Measurements from ENCODE around the gene RCN1. TPM values are rescaled to one million over a fixed set of nuclear protein-coding genes. Genes with fewer than 3 reads are reported as not detected.

The RCN1 gene
- total and polyA plus RNA-seq, 2 donors (not counting 3 experiments of a cell fraction or from before 2014, with no cell fraction given): 174 to 285 TPM

- Histone ChIP-seq H3K9ac (replicated peaks; ENCODE audit: extremely low read depth, insufficient read depth, low read length) (no peak overlapping the region), H3K79me2 (ENCODE audit: control insufficient read depth, insufficient read depth, low read length) (no peaks in the 10 kb centered on the region), H3K4me1 (ENCODE audit: control insufficient read depth, extremely low read depth, insufficient read depth, low read length) (no peaks in the 10 kb centered on the region), H3K27me3 (ENCODE audit: control insufficient read depth in 2 of 2, insufficient read depth in 2 of 2, low read length in 2 of 2) (peaks cover 29 to 32% of the 10 kb centered on the region in 2 experiments), H3K36me3 (ENCODE audit: control insufficient read depth in 2 of 2, extremely low read depth in 1 of 2, insufficient read depth in 2 of 2, low read length in 2 of 2) (no peaks in the 10 kb centered on the region), H2AFZ (ENCODE audit: low read depth, low read length) (no peak overlapping the region), H3K9me3 (replicated peaks; ENCODE audit: control insufficient read depth, insufficient read depth, low read length) (no peaks in the 10 kb centered on the region), H4K20me1 (replicated peaks; ENCODE audit: control insufficient read depth, extremely low read depth, insufficient read depth, low read length) (no peaks in the 10 kb centered on the region), H3K9me1 (replicated peaks; ENCODE audit: control insufficient read depth, extremely low read depth, insufficient read depth, low read length) (peaks cover 2% of the 10 kb centered on the region), H3K4me2 (ENCODE audit: insufficient read depth, low read length) (no peak overlapping the region), H3K4me3 (replicated peaks in 1 of 3; ENCODE audit: insufficient read depth in 1 of 3, low read depth in 1 of 3, low read length in 3 of 3) (no peak overlapping the region), H3K27ac (ENCODE audit: insufficient read depth, low read depth, low read length) (no peak overlapping the region)
- ChIA-PET POLR2A (no interaction called here), CTCF (interaction anchor here (1.2 to 3.0 kb wide), 6 partner anchors 9 to 94 kb away, joined by 3 to 14 read pairs (median 6); no protein-coding TSS in a partner anchor)
- intact Hi-C loops (cut with micrococcal nuclease) (no loop called here), dilution Hi-C loops (cut with MboI; ENCODE audit: extremely low pct_ligation_motif_present, low sequenced_read_pairs) (no loop called here)
- DNase-seq (ENCODE audit: low read depth, low spot score): no peak
- BruUV-seq (replicated peaks): no TSS peak
- TF ChIP-seq, protein P1, sequence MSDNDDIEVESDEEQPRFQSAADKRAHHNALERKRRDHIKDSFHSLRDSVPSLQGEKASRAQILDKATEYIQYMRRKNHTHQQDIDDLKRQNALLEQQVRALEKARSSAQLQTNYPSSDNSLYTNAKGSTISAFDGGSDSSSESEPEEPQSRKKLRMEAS (IDR thresholded peaks at IDR 0.05; ENCODE audit: insufficient read depth, insufficient read length): no peak
- TF ChIP-seq FOS (IDR thresholded peaks at IDR 0.05; ENCODE audit: borderline replicate concordance, insufficient read depth, low read length) (no peak), GATA2 (IDR thresholded peaks at IDR 0.05; ENCODE audit: insufficient read depth, insufficient read length, low read depth, low read length) (no peak), POLR2A (IDR thresholded peaks at IDR 0.05; ENCODE audit: low read depth, low read length) (no peak), POLR2AphosphoS5 (IDR thresholded peaks at IDR 0.05; ENCODE audit: insufficient read depth, low read depth, low read length) (no peak), EZH2 (IDR thresholded peaks at IDR 0.05; ENCODE audit: borderline replicate concordance, low read depth, low read length, severe bottlenecking) (no peak), MYC (IDR thresholded peaks at IDR 0.05; ENCODE audit: low read depth, low read length) (no peak), JUN (IDR thresholded peaks at IDR 0.05; ENCODE audit: borderline replicate concordance, insufficient read depth, insufficient read length, low read depth) (no peak)
- TF ChIP-seq, protein P2, sequence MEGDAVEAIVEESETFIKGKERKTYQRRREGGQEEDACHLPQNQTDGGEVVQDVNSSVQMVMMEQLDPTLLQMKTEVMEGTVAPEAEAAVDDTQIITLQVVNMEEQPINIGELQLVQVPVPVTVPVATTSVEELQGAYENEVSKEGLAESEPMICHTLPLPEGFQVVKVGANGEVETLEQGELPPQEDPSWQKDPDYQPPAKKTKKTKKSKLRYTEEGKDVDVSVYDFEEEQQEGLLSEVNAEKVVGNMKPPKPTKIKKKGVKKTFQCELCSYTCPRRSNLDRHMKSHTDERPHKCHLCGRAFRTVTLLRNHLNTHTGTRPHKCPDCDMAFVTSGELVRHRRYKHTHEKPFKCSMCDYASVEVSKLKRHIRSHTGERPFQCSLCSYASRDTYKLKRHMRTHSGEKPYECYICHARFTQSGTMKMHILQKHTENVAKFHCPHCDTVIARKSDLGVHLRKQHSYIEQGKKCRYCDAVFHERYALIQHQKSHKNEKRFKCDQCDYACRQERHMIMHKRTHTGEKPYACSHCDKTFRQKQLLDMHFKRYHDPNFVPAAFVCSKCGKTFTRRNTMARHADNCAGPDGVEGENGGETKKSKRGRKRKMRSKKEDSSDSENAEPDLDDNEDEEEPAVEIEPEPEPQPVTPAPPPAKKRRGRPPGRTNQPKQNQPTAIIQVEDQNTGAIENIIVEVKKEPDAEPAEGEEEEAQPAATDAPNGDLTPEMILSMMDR (IDR thresholded peaks at IDR 0.05; ENCODE audit: extremely low read depth in 1 of 2, insufficient read depth in 1 of 2, low read depth in 1 of 2, low read length in 2 of 2): no peak
- no peak for FAIRE-seq
These were observed 17.8 kb upstream of the RCN1 start for GRCh38 chr11:32072872-32073643.
